ENCODE data around the gene TMEM87A.

TMEM87A gene

GRCh38 chr15:42270551-42270950, 2.7 kb downstream of the TMEM87A start:
- TF ChIP-seq CTCF (conservative IDR thresholded peaks at IDR 0.05) (no peak), ZFX (IDR thresholded peaks at IDR 0.05) (no peak)
- peak overlapping the region; percentile 92 for H3K27ac ChIP-seq

GRCh38 chr15:42267286-42267685, 5.9 kb downstream of the TMEM87A start:
- H3K27ac ChIP-seq = no peak overlapping the region
- TF ChIP-seq CTCF (conservative IDR thresholded peaks at IDR 0.05) (no peak), ZFX (IDR thresholded peaks at IDR 0.05) (no peak)

GRCh38 chr15:42264795-42265194, 8.4 kb downstream of the TMEM87A start:
- no peak overlapping the region for H3K27ac ChIP-seq
- TF ChIP-seq CTCF (conservative IDR thresholded peaks at IDR 0.05) (no peak), ZFX (IDR thresholded peaks at IDR 0.05) (no peak)

- no peak overlapping the region for H3K27ac ChIP-seq
- TF ChIP-seq ZFX (IDR thresholded peaks at IDR 0.05) (no peak), CTCF (conservative IDR thresholded peaks at IDR 0.05) (no peak)
These were observed 19.9 kb downstream of the TMEM87A start for GRCh38 chr15:42253300-42253699.

- H3K27ac ChIP-seq = no peak overlapping the region
- TF ChIP-seq CTCF (conservative IDR thresholded peaks at IDR 0.05) (no peak), ZFX (IDR thresholded peaks at IDR 0.05) (no peak)
These were observed 32.4 kb downstream of the TMEM87A start for GRCh38 chr15:42240823-42241222.

- no peak overlapping the region for H3K27ac ChIP-seq
- TF ChIP-seq ZFX (IDR thresholded peaks at IDR 0.05) (no peak), CTCF (conservative IDR thresholded peaks at IDR 0.05) (no peak)
These were observed 33.6 kb downstream of the TMEM87A start for GRCh38 chr15:42239528-42240182.

GRCh38 chr15:42233107-42233506, 40.1 kb downstream of the TMEM87A start:
- no peak for TF ChIP-seq CTCF (conservative IDR thresholded peaks at IDR 0.05)
- no peak for TF ChIP-seq ZFX (IDR thresholded peaks at IDR 0.05)

More at GRCh38 chr15:42233107-42233506, 40.1 kb downstream of the TMEM87A start:
- no peak overlapping the region for H3K27ac ChIP-seq

All from C4-2B (cell line).